Central memory CD8-positive, alpha-beta T cell (primary cell): ENCODE data around the gene HMGN3.

Experiments
- ATAC-seq: fragments of 150-1000 bp; cut with Tn5 transposase; replicated peaks from 2 replicates; pipeline ENCODE4 v1.10.0; 2022; ENCODE audit warnings: mild to moderate bottlenecking, moderate FRiP score, moderate number of reproducible peaks; ENCODE audit not compliant: poor library complexity, severe bottlenecking; ENCODE audit errors: extremely low read depth
- DNase-seq, 2 donors: peaks; one replicate each; pipeline ENCODE4 v3.0.0; 2021; ENCODE audit warnings: low spot score in 2 of 2
- H3K27ac Mint-ChIP-seq: one replicate; pipeline ENCODE4 v1.8.0; 2022; ENCODE audit warnings: low read depth, mild to moderate bottlenecking, moderate library complexity, mixed read lengths
- H3K27me3 Mint-ChIP-seq: one replicate; pipeline ENCODE4 v1.8.0; 2022; ENCODE audit warnings: mixed read lengths
- H3K36me3 Mint-ChIP-seq: one replicate; pipeline ENCODE4 v1.8.0; 2022; ENCODE audit warnings: mild to moderate bottlenecking, moderate library complexity, mixed read lengths; ENCODE audit not compliant: insufficient read depth
- H3K4me1 Mint-ChIP-seq: one replicate; pipeline ENCODE4 v1.8.0; 2022; ENCODE audit warnings: mixed read lengths
- H3K4me3 Mint-ChIP-seq: one replicate; pipeline ENCODE4 v1.8.0; 2022; ENCODE audit warnings: mild to moderate bottlenecking, moderate library complexity, mixed read lengths
- H3K9me3 Mint-ChIP-seq: one replicate; pipeline ENCODE4 v1.8.0; 2022; ENCODE audit warnings: mixed read lengths

Gene HMGN3

GRCh38 chr6:79159846-79160245 is 74.6 kb downstream of the HMGN3 start:
- Mint-ChIP-seq H3K36me3 (no peaks in the 10 kb centered on the region), H3K27me3 (peaks cover 18% of the 10 kb centered on the region), H3K4me1 (no peaks in the 10 kb centered on the region), H3K9me3 (no peaks in the 10 kb centered on the region), H3K4me3 (no peak overlapping the region), H3K27ac (no peak overlapping the region)
- DNase-seq = no peak
- no peak for ATAC-seq

- no peaks in the 10 kb centered on the region for H3K4me1 Mint-ChIP-seq
- no peak overlapping the region for H3K4me3 Mint-ChIP-seq
- no peaks in the 10 kb centered on the region for H3K36me3 Mint-ChIP-seq
- no peak overlapping the region for H3K27ac Mint-ChIP-seq
- DNase-seq = no peak
- no peak for ATAC-seq
- peaks cover 18% of the 10 kb centered on the region for H3K27me3 Mint-ChIP-seq
- H3K9me3 Mint-ChIP-seq = no peaks in the 10 kb centered on the region
Measured at GRCh38 chr6:79158856-79159516, 75.5 kb downstream of the HMGN3 start.

- no peaks in the 10 kb centered on the region for H3K9me3 Mint-ChIP-seq
- no peaks in the 10 kb centered on the region for H3K36me3 Mint-ChIP-seq
- no peak overlapping the region for H3K27ac Mint-ChIP-seq
- no peak overlapping the region for H3K4me3 Mint-ChIP-seq
- ATAC-seq (no peak), DNase-seq (no peak)
- H3K4me1 Mint-ChIP-seq = no peaks in the 10 kb centered on the region
- peaks cover 17% of the 10 kb centered on the region for H3K27me3 Mint-ChIP-seq
Measured at GRCh38 chr6:79157961-79158644, 76.4 kb downstream of the HMGN3 start.

GRCh38 chr6:79152269-79152737 is 82.2 kb downstream of the HMGN3 start:
- Mint-ChIP-seq H3K4me1 (no peaks in the 10 kb centered on the region), H3K36me3 (no peaks in the 10 kb centered on the region), H3K27ac (no peak overlapping the region), H3K9me3 (no peaks in the 10 kb centered on the region), H3K27me3 (no peaks in the 10 kb centered on the region), H3K4me3 (no peak overlapping the region)
- DNase-seq = no peak
- ATAC-seq = no peak
